Measurements from ENCODE around the gene PAX7. TPM values are rescaled to one million over a fixed set of nuclear protein-coding genes. Genes with fewer than 3 reads are reported as not detected.

The PAX7 gene
- total RNA-seq, 1 experiment from 2014 or later, result 0.24 TPM

DNA sequence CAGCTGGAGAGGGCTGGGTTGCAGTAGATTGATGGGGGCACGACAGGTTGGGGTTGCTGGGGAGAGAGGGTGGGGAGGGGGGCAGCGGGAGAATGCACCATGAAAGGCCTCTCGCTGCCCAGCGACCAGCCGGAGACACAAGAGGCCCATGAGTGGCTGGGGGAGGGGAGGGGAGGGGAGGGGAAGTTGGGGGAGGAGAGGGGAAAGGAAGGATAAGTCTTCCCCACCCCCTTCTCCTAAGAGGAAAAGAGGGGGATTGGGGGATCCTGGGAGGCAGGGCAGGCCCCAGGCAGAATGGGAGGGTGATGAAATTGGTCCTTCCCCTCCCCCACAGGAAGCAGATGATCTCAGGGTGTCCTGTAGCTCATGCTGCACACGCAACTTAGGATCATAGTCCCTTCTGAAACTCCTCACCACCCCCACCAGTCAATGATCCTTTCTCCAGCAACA lies 45.7 kb downstream of the PAX7 start (continued):
- TF ChIP-seq, protein P1, sequence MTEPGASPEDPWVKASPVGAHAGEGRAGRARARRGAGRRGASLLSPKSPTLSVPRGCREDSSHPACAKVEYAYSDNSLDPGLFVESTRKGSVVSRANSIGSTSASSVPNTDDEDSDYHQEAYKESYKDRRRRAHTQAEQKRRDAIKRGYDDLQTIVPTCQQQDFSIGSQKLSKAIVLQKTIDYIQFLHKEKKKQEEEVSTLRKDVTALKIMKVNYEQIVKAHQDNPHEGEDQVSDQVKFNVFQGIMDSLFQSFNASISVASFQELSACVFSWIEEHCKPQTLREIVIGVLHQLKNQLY (CRISPR knock-in tag; IDR thresholded peaks at IDR 0.05), result no peak
- TF ChIP-seq ETV6 (CRISPR knock-in tag; IDR thresholded peaks at IDR 0.05) (0 out of 2 replicates have a peak, but pooled peaks have one; percentile 31), ZNF317 (CRISPR knock-in tag; IDR thresholded peaks at IDR 0.05; ENCODE audit: borderline replicate concordance, low read depth) (no peak), TEAD4 (CRISPR knock-in tag; IDR thresholded peaks at IDR 0.05) (no peak), ZNF263 (CRISPR knock-in tag; IDR thresholded peaks at IDR 0.05; ENCODE audit: low read depth) (no peak)
- TF ChIP-seq, protein P2, sequence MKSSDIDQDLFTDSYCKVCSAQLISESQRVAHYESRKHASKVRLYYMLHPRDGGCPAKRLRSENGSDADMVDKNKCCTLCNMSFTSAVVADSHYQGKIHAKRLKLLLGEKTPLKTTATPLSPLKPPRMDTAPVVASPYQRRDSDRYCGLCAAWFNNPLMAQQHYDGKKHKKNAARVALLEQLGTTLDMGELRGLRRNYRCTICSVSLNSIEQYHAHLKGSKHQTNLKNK (CRISPR knock-in tag; IDR thresholded peaks at IDR 0.05), result no peak

DNA sequence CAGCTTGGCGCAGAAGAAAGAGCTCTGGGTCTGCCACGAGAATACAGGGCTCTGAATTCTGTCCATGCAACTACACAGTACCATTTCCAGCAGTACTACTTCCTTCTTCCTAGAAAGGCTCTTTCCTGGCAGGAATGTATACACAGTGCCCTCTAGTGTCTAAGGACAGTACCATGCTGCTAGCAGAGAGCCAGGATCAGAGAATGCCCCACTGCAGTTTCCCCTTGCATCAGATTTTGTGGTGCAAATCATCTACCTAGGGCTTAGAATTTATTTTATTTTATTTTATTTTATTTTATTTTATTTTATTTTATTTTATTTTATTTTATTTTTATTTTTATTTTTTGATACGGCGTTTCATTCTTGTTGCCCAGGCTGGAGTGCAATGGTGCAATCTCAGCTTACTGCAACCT lies 50.8 kb downstream of the PAX7 start:
- DNase-seq (ENCODE audit: low spot score) (no peak), ATAC-seq (peak; percentile 68)
- Mint-ChIP-seq H3K27me3 (ENCODE audit: low read depth) (peaks cover 59% of the 10 kb centered on the region), H3K9me3 (peaks cover 3% of the 10 kb centered on the region), H3K27ac (no peak overlapping the region), H3K36me3 (no peaks in the 10 kb centered on the region), H3K4me1 (peaks cover 21% of the 10 kb centered on the region), H3K4me3 (no peak overlapping the region)
- ChIA-PET CTCF (interaction anchor here (0.6 to 8.5 kb wide), 14 partner anchors 9 to 221 kb away, joined by 3 to 102 read pairs (median 3); partner anchors contain the start of gene ALDH4A1), POLR2A (interaction anchor here (0.6 kb wide), 1 partner anchor 36 kb away, joined by 4 read pairs; no protein-coding TSS in a partner anchor)
- no peak for TF ChIP-seq ZNF423 (CRISPR knock-in tag; IDR thresholded peaks at IDR 0.05)
- TF ChIP-seq ZBTB21 (CRISPR knock-in tag; IDR thresholded peaks at IDR 0.05; ENCODE audit: borderline replicate concordance), result no peak
- TF ChIP-seq, protein P3, sequence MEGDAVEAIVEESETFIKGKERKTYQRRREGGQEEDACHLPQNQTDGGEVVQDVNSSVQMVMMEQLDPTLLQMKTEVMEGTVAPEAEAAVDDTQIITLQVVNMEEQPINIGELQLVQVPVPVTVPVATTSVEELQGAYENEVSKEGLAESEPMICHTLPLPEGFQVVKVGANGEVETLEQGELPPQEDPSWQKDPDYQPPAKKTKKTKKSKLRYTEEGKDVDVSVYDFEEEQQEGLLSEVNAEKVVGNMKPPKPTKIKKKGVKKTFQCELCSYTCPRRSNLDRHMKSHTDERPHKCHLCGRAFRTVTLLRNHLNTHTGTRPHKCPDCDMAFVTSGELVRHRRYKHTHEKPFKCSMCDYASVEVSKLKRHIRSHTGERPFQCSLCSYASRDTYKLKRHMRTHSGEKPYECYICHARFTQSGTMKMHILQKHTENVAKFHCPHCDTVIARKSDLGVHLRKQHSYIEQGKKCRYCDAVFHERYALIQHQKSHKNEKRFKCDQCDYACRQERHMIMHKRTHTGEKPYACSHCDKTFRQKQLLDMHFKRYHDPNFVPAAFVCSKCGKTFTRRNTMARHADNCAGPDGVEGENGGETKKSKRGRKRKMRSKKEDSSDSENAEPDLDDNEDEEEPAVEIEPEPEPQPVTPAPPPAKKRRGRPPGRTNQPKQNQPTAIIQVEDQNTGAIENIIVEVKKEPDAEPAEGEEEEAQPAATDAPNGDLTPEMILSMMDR (IDR thresholded peaks at IDR 0.05), result peak; percentile 64; the same call in 1 of the 2 replicates
- TF ChIP-seq NFATC4 (CRISPR knock-in tag; IDR thresholded peaks at IDR 0.05), result no peak
- TF ChIP-seq GABPB1 (CRISPR knock-in tag; IDR thresholded peaks at IDR 0.05), result no peak
- TF ChIP-seq, protein P4, sequence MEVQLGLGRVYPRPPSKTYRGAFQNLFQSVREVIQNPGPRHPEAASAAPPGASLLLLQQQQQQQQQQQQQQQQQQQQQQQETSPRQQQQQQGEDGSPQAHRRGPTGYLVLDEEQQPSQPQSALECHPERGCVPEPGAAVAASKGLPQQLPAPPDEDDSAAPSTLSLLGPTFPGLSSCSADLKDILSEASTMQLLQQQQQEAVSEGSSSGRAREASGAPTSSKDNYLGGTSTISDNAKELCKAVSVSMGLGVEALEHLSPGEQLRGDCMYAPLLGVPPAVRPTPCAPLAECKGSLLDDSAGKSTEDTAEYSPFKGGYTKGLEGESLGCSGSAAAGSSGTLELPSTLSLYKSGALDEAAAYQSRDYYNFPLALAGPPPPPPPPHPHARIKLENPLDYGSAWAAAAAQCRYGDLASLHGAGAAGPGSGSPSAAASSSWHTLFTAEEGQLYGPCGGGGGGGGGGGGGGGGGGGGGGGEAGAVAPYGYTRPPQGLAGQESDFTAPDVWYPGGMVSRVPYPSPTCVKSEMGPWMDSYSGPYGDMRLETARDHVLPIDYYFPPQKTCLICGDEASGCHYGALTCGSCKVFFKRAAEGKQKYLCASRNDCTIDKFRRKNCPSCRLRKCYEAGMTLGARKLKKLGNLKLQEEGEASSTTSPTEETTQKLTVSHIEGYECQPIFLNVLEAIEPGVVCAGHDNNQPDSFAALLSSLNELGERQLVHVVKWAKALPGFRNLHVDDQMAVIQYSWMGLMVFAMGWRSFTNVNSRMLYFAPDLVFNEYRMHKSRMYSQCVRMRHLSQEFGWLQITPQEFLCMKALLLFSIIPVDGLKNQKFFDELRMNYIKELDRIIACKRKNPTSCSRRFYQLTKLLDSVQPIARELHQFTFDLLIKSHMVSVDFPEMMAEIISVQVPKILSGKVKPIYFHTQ (CRISPR knock-in tag; IDR thresholded peaks at IDR 0.05), result no peak
- no peak for TF ChIP-seq GRHL2 (CRISPR knock-in tag; IDR thresholded peaks at IDR 0.05; ENCODE audit: insufficient replicate concordance, severe bottlenecking)
- TF ChIP-seq HMGA2 (CRISPR knock-in tag; IDR thresholded peaks at IDR 0.05), result peak; percentile 94

DNA sequence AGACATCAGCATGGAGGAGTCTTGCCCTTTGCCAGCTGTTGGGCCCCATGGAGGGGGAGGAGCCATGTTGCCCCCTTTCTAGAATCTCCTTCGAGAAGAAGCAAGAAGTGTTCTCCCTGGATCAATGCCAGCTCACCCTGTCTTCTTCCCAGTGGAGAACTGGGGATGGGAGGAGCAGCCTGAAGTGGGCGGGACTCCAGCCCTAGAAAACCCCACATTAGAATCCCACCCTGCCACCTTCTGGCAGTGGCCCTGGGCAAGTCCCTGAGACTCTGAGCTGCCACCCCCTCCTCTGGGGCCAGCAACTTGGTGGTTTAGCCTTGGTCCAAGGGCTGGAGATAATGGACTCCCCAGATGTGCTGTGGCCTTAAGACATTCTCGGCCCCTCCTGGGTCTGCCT lies 51.7 kb downstream of the PAX7 start:
- no peak for DNase-seq (ENCODE audit: low spot score)
- Mint-ChIP-seq H3K4me3 (no peak overlapping the region), H3K27ac (no peak overlapping the region), H3K27me3 (ENCODE audit: low read depth) (peaks cover 50% of the 10 kb centered on the region), H3K9me3 (peaks cover 3% of the 10 kb centered on the region), H3K4me1 (peaks cover 12% of the 10 kb centered on the region), H3K36me3 (no peaks in the 10 kb centered on the region)
- POLR2A ChIA-PET, result no interaction called here
- peak; percentile 75 for ATAC-seq
- TF ChIP-seq, protein P5, sequence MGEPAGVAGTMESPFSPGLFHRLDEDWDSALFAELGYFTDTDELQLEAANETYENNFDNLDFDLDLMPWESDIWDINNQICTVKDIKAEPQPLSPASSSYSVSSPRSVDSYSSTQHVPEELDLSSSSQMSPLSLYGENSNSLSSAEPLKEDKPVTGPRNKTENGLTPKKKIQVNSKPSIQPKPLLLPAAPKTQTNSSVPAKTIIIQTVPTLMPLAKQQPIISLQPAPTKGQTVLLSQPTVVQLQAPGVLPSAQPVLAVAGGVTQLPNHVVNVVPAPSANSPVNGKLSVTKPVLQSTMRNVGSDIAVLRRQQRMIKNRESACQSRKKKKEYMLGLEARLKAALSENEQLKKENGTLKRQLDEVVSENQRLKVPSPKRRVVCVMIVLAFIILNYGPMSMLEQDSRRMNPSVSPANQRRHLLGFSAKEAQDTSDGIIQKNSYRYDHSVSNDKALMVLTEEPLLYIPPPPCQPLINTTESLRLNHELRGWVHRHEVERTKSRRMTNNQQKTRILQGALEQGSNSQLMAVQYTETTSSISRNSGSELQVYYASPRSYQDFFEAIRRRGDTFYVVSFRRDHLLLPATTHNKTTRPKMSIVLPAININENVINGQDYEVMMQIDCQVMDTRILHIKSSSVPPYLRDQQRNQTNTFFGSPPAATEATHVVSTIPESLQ (CRISPR knock-in tag; IDR thresholded peaks at IDR 0.05), result no peak
- TF ChIP-seq, protein P6, sequence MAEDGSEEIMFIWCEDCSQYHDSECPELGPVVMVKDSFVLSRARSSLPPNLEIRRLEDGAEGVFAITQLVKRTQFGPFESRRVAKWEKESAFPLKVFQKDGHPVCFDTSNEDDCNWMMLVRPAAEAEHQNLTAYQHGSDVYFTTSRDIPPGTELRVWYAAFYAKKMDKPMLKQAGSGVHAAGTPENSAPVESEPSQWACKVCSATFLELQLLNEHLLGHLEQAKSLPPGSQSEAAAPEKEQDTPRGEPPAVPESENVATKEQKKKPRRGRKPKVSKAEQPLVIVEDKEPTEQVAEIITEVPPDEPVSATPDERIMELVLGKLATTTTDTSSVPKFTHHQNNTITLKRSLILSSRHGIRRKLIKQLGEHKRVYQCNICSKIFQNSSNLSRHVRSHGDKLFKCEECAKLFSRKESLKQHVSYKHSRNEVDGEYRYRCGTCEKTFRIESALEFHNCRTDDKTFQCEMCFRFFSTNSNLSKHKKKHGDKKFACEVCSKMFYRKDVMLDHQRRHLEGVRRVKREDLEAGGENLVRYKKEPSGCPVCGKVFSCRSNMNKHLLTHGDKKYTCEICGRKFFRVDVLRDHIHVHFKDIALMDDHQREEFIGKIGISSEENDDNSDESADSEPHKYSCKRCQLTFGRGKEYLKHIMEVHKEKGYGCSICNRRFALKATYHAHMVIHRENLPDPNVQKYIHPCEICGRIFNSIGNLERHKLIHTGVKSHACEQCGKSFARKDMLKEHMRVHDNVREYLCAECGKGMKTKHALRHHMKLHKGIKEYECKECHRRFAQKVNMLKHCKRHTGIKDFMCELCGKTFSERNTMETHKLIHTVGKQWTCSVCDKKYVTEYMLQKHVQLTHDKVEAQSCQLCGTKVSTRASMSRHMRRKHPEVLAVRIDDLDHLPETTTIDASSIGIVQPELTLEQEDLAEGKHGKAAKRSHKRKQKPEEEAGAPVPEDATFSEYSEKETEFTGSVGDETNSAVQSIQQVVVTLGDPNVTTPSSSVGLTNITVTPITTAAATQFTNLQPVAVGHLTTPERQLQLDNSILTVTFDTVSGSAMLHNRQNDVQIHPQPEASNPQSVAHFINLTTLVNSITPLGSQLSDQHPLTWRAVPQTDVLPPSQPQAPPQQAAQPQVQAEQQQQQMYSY (CRISPR knock-in tag; IDR thresholded peaks at IDR 0.05), result no peak
- TF ChIP-seq HMGA2 (CRISPR knock-in tag; IDR thresholded peaks at IDR 0.05), result no peak
- CTCF ChIA-PET, result interaction anchor here (1.0 to 8.5 kb wide), 12 partner anchors 12 to 220 kb away, joined by 3 to 102 read pairs (median 4); partner anchors contain the start of gene ALDH4A1
